CD14-positive monocyte (primary cell): ENCODE measurements around the gene PAPSS2. TPM values are rescaled to one million over a fixed set of nuclear protein-coding genes. Genes with fewer than 3 reads are reported as not detected.
"Not testable (repeated sequence)": the region's sequence is repeated elsewhere in the genome, so short reads cannot be mapped to it uniquely, and the experiment has no call there.

Source experiments
- DNase-seq, 3 donors: peaks; one replicate each; pipeline ENCODE4 v3.0.0-alpha.2; 2011 to 2022
- H2AFZ ChIP-seq: 2 replicates; pipeline ENCODE4 v1.6.0; 2012; ENCODE audit warnings: mild to moderate bottlenecking, low read depth, low read length, inconsistent platforms; ENCODE audit not compliant: insufficient read depth, poor library complexity, severe bottlenecking
- H3K27ac ChIP-seq, 2 donors: 1 replicate in 1 of 2; 2 replicates in 1 of 2; pipeline ENCODE4 v1.5.1; 2012 to 2013; ENCODE audit warnings: low read length in 2 of 2, control low read depth in 1 of 2, inconsistent platforms in 1 of 2, low read depth in 1 of 2, mild to moderate bottlenecking in 1 of 2
- H3K27me3 ChIP-seq, 2 donors: one replicate each; pipeline versions ENCODE4 v1.6.0 to v1.6.1; 2011 to 2013; ENCODE audit warnings: low read length in 2 of 2; ENCODE audit not compliant: control insufficient read depth in 2 of 2, insufficient read depth in 2 of 2
- H3K36me3 ChIP-seq, 2 donors: replicated peaks in 1 of 2; 1 replicate in 1 of 2; 2 replicates in 1 of 2; pipeline versions ENCODE4 v1.5.1 to v1.6.1; 2012 to 2013; ENCODE audit warnings: low read length in 2 of 2, control low read depth in 1 of 2, inconsistent platforms in 1 of 2, mild to moderate bottlenecking in 1 of 2; ENCODE audit not compliant: insufficient read depth in 2 of 2, control insufficient read depth in 1 of 2
- H3K4me1 ChIP-seq, 2 donors: 1 replicate in 1 of 2; 2 replicates in 1 of 2; pipeline versions ENCODE4 v1.5.1 to v1.6.1; 2012 to 2013; ENCODE audit warnings: low read length in 2 of 2, control low read depth in 1 of 2, inconsistent platforms in 1 of 2, mild to moderate bottlenecking in 1 of 2, moderate library complexity in 1 of 2; ENCODE audit not compliant: insufficient read depth in 2 of 2, control insufficient read depth in 1 of 2
- H3K4me2 ChIP-seq: replicated peaks from 2 replicates; pipeline ENCODE3; 2012; ENCODE audit warnings: low read length, moderate library complexity, mild to moderate bottlenecking; ENCODE audit not compliant: poor library complexity, severe bottlenecking; ENCODE audit errors: extremely low read depth
- H3K4me3 ChIP-seq, 3 experiments: fragments of 200-600 bp in 1 of 3; sonication (generic) in 1 of 3; replicated peaks in 1 of 3; 1 replicate in 2 of 3; 2 replicates in 1 of 3; pipeline ENCODE4 v1.5.1; 2011 to 2013; ENCODE audit warnings: low read length in 3 of 3, mild to moderate bottlenecking in 3 of 3, control low read depth in 2 of 3, low read depth in 2 of 3, inconsistent platforms in 1 of 3, moderate library complexity in 1 of 3
- H3K79me2 ChIP-seq: 2 replicates; pipeline ENCODE4 v1.6.0; 2012; ENCODE audit warnings: mild to moderate bottlenecking, control low read depth, inconsistent platforms, low read length, moderate library complexity; ENCODE audit not compliant: insufficient read depth
- H3K9ac ChIP-seq: 2 replicates; pipeline ENCODE4 v1.6.0; 2017; ENCODE audit warnings: low read length, mild to moderate bottlenecking; ENCODE audit not compliant: insufficient read depth, poor library complexity, severe bottlenecking
- H3K9me3 ChIP-seq, 2 donors: replicated peaks in 1 of 2; 1 replicate in 1 of 2; 2 replicates in 1 of 2; pipeline versions ENCODE4 v1.5.1 to v1.6.1; 2012 to 2013; ENCODE audit warnings: low read length in 2 of 2, control low read depth in 1 of 2; ENCODE audit not compliant: control insufficient read depth in 1 of 2, insufficient read depth in 1 of 2
- H4K20me1 ChIP-seq: 2 replicates; pipeline ENCODE4 v1.6.0; 2012; ENCODE audit warnings: mild to moderate bottlenecking, low read length, control low read depth, moderate library complexity; ENCODE audit not compliant: insufficient read depth
- H3K27ac Mint-ChIP-seq, 7 donors: one replicate each; pipeline ENCODE4 v1.8.0; 2020; ENCODE audit warnings: mild to moderate bottlenecking in 7 of 7, mixed read lengths in 7 of 7, moderate library complexity in 6 of 7, inconsistent platforms in 2 of 7
- H3K27me3 Mint-ChIP-seq, 3 donors: one replicate each; pipeline ENCODE4 v1.8.0; 2021 to 2022; ENCODE audit warnings: low read depth in 3 of 3, mild to moderate bottlenecking in 3 of 3, mixed read lengths in 3 of 3, moderate library complexity in 3 of 3, inconsistent platforms in 1 of 3
- H3K36me3 Mint-ChIP-seq, 2 donors: one replicate each; pipeline ENCODE4 v1.8.0; 2020; ENCODE audit warnings: mixed read lengths in 2 of 2, inconsistent platforms in 1 of 2, mild to moderate bottlenecking in 1 of 2
- H3K4me1 Mint-ChIP-seq: one replicate; pipeline ENCODE4 v1.8.0; 2020; ENCODE audit warnings: mild to moderate bottlenecking, mixed read lengths
- H3K4me3 Mint-ChIP-seq, 2 donors: one replicate each; pipeline ENCODE4 v1.8.0; 2020; ENCODE audit warnings: mild to moderate bottlenecking in 2 of 2, mixed read lengths in 2 of 2, moderate library complexity in 1 of 2
- H3K9me3 Mint-ChIP-seq, 7 donors: one replicate each; pipeline ENCODE4 v1.8.0; 2020 to 2022; ENCODE audit warnings: mixed read lengths in 7 of 7, mild to moderate bottlenecking in 6 of 7, moderate library complexity in 6 of 7, inconsistent platforms in 2 of 7
- CTCF ChIP-seq: fragments of 200-600 bp; IDR thresholded peaks from one replicate; pipeline ENCODE4 v1.8.0; 2022; ENCODE audit warnings: antibody characterized with exemption, mild to moderate bottlenecking
- WGBS: methylation state at CpG from one replicate; pipeline ENCODE4 v1.1.5; 2013; ENCODE audit warnings: missing lambda C conversion rate; ENCODE audit not compliant: insufficient coverage; 5-methylcytosine and 5-hydroxymethylcytosine counted together
- intact Hi-C, 2 donors: fragments of 100-400 bp; cut with micrococcal nuclease; formaldehyde crosslinking; loops; one replicate each; pipeline versions ENCODE4 v1.15.0 to v1.15.1; 2023
- polyA plus RNA-seq, 3 donors: library from polyadenylated mRNA; depleted of rRNA in 1 of 3; unstranded in 2 of 3; stranded (reverse) in 1 of 3; fragments of 300-500 nt in 2 of 3; fragments of >200 nt in 1 of 3; fragmentation: Illumina TruSeq in 2 of 3; gene quantifications; 1 replicate in 2 of 3; 2 replicates in 1 of 3; pipeline ENCODE4 v1.2.3, GENCODE V29; 2012 to 2021

The PAPSS2 gene
- polyA plus RNA-seq, 3 donors = 3.5 to 6.5 (median 6.2) TPM

- TF ChIP-seq CTCF = no peak
- Mint-ChIP-seq H3K9me3 (peaks cover 0 to 3% (median 0%) of the 10 kb centered on the region in 7 donors), H3K27ac (no peak overlapping the region), H3K4me1 (peaks cover 30% of the 10 kb centered on the region), H3K27me3 (peaks cover 0 to 2% (median 0%) of the 10 kb centered on the region in 3 donors), H3K36me3 (peaks cover 0 to 1% of the 10 kb centered on the region in 2 donors), H3K4me3 (no peak overlapping the region)
- no peak overlapping the region for H3K9ac ChIP-seq
- H3K4me3 ChIP-seq = no peak overlapping the region
- H3K27me3 ChIP-seq = no peaks in the 10 kb centered on the region
- no peak overlapping the region for H3K27ac ChIP-seq
- no CpG with 5 or more reads among the region's 2 CpGs for WGBS
- H3K9me3 ChIP-seq = no peaks in the 10 kb centered on the region
- no peak overlapping the region for H2AFZ ChIP-seq
- no peaks in the 10 kb centered on the region for H3K79me2 ChIP-seq
- H3K4me2 ChIP-seq = no peak overlapping the region
- no peak for DNase-seq
- peaks cover 30 to 42% of the 10 kb centered on the region in 2 donors for H3K4me1 ChIP-seq
- H4K20me1 ChIP-seq = no peaks in the 10 kb centered on the region
- no peaks in the 10 kb centered on the region for H3K36me3 ChIP-seq
- intact Hi-C loops = loop anchor here in 1 of 2 donors (5.0 kb wide), 1 partner anchor 87 kb away; the partner anchor contains the start of gene PAPSS2
Measured at GRCh38 chr10:87744606-87745005, 84.9 kb downstream of the PAPSS2 start.

GRCh38 chr10:87746911-87747310 is 87.2 kb downstream of the PAPSS2 start:
- no peak for DNase-seq
- intact Hi-C loops = no loop called here
- H3K4me3 Mint-ChIP-seq = no peak overlapping the region
- TF ChIP-seq CTCF = no peak
- Histone ChIP-seq H3K27ac (no peak overlapping the region), H3K9ac (no peak overlapping the region), H3K79me2 (no peaks in the 10 kb centered on the region), H3K4me2 (no peak overlapping the region), H4K20me1 (no peaks in the 10 kb centered on the region), H2AFZ (no peak overlapping the region), H3K4me3 (no peak overlapping the region), H3K9me3 (no peaks in the 10 kb centered on the region), H3K36me3 (no peaks in the 10 kb centered on the region), H3K4me1 (peaks cover 16 to 21% of the 10 kb centered on the region in 2 donors), H3K27me3 (no peaks in the 10 kb centered on the region)
- H3K4me1 Mint-ChIP-seq = peaks cover 19% of the 10 kb centered on the region
- peaks cover 0 to under 1% of the 10 kb centered on the region in 2 donors for H3K36me3 Mint-ChIP-seq
- no CpG with 5 or more reads among the region's 4 CpGs for whole genome bisulfite sequencing
- no peak overlapping the region for H3K27ac Mint-ChIP-seq
- H3K9me3 Mint-ChIP-seq = peaks cover 0 to 3% (median 0%) of the 10 kb centered on the region in 7 donors
- peaks cover 0 to 2% (median 0%) of the 10 kb centered on the region in 3 donors for H3K27me3 Mint-ChIP-seq

GRCh38 chr10:87748244-87748643 is 88.6 kb downstream of the PAPSS2 start:
- DNase-seq, intact Hi-C loops, H3K36me3 ChIP-seq, H3K4me1 ChIP-seq, H3K4me3 Mint-ChIP-seq, H4K20me1 ChIP-seq, H3K27ac Mint-ChIP-seq, H3K27me3 Mint-ChIP-seq, H3K9ac ChIP-seq, H3K79me2 ChIP-seq, H3K9me3 ChIP-seq, H2AFZ ChIP-seq, H3K27ac ChIP-seq, H3K36me3 Mint-ChIP-seq, H3K4me3 ChIP-seq, H3K4me2 ChIP-seq, H3K9me3 Mint-ChIP-seq, H3K27me3 ChIP-seq: not testable (repeated sequence)
- WGBS = no CpG with 5 or more reads among the region's 4 CpGs
- H3K4me1 Mint-ChIP-seq = peaks cover 12% of the 10 kb centered on the region
